HG03521 (cell line): ENCODE measurements around the gene DNAJC5G.
A peak's percentile ranks its signal among the peaks of the same experiment; 100 is the strongest.
"Not testable (repeated sequence)": the region's sequence is repeated elsewhere in the genome, so short reads cannot be mapped to it uniquely, and the experiment has no call there.

ENCODE experiments used
- ATAC-seq: cut with Tn5 transposase; IDR thresholded peaks from one replicate; pipeline ENCODE4 v1.9.1; 2021; ENCODE audit warnings: mild to moderate bottlenecking, moderate library complexity; ENCODE audit not compliant: unreplicated experiment

DNAJC5G gene

DNA sequence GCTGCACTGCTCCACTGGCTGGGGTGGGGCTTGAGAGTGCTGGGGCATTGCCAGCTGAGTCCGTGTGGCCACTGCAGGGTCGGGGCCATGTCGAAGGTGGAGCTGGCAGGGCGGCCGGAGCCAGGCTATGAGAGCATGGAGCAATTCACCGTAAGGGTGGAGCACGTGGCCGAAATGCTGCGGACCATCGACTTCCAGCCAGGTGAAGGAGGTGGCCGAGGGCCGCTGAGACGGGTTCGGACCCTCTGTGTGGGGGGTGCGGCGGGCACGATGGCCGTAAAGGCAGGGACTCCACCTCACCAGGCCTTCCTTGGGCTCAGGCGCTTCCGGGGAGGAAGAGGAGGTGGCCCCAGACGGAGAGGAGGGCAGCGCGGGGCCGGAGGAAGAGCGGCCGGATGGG, 30.9 kb downstream of the DNAJC5G start:
- no peak for ATAC-seq

GRCh38 chr2:27306573-27307286, 31.5 kb downstream of the DNAJC5G start:
- ATAC-seq: no peak

DNA sequence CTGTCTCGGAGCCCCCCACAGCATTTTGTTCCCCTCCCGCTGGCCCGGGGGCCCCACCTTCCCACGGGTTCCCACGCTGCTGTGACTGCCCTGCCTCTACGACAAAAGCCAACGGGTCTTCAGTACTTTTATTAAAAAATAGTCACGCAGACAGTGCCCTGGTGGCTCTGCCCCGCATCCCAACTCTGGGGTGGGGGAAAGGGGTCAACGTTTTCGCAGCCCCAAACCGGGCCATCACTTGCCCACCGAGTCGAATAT, 32.0 kb downstream of the DNAJC5G start:
- no peak for ATAC-seq

GRCh38 chr2:27307545-27308358, 32.5 kb downstream of the DNAJC5G start:
- ATAC-seq: no peak

- no peak for ATAC-seq
These were observed 33.2 kb downstream of the DNAJC5G start, which contains the start of gene UCN for GRCh38 chr2:27308359-27308881. Gene UCN, minus strand, starts transcription at chr2:27308445. Its CDS starts 550 bp downstream, at chr2:27307895.

- ATAC-seq: no peak
These were observed 34.4 kb downstream of the DNAJC5G start for GRCh38 chr2:27309651-27310050.

- ATAC-seq: no peak
These were observed 36.9 kb downstream of the DNAJC5G start for GRCh38 chr2:27312152-27312551.

- ATAC-seq: no peak
These were observed 38.8 kb downstream of the DNAJC5G start for GRCh38 chr2:27313882-27314645.

DNA sequence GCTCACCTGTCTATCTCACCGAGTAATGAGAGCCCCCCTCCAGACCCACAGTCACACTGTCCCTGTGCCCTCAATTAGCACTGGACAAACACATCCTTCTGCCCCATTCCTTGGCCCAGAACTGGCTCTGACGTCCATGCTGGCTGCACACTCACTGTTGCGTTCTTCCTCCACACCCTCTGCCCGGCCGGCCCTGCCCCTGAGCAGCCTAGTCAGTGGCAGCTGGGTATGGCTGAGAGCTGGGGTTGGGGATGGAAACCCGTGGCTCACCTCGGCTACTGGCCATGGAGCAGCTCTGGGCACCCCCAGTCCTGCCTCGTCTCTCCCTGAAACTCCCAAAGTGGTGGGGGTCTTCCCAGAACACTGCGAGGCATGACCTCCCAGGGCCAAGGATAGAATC, 39.5 kb downstream of the DNAJC5G start:
- ATAC-seq: no peak

- no peak for ATAC-seq
These were observed 39.9 kb downstream of the DNAJC5G start for GRCh38 chr2:27315122-27315521.

DNA sequence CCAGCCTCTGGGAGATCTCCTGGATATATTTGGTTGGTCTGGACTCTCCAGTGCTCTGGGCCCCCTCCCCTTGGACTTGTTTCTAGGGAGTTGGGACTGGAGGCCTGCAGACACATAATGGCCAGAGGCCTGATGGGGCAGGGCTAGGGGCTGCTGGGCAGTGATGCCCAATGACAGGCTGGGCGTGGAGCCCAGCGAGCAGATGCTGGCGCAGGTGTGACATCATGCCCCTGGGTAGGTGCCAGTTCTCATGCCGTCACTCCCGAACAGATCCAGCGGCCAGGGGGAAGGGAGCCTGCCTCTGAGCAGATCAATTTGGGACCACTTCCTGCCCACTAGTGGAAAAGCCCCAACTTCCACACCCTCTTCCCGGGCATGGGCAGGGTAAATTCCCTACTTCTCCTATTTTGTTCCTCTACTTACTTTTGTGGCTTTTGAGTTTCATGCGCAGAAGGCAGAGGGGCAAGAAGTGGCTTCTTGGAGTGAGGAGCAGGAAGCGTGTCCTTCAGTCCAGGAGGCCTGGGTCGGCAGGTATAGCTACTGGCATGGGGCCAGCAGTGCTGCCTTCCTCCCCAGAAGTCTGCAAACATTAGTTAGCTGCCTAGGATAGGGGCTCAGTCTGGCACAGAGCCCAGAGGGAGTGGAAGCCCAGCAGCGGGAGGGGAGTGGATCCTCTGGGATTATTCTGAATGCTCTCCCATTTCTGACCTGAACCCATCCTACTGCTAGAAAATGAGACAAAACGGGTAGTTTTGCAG, 41.6 kb downstream of the DNAJC5G start:
- no peak for ATAC-seq

DNA sequence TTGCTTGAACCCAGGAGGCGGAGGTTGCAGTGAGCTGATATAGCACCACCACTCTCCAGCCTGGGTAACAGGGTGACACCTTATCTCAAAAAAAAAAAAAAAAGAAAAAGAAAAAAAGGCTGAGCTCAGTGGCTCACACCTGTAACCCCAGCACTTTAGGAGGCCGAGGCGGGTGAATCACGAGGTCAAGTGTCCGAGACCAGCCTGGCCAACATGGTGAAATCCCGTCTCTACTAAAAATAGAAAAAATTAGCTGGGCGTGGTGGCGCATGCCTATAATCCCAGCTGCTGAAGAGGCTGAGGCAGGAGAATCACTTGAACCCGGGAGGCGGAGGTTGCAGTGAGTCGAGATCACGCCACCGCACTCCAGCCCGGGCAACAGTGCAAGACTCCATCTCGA, 44.6 kb downstream of the DNAJC5G start:
- ATAC-seq: not testable (repeated sequence)

GRCh38 chr2:27320958-27321543, 45.8 kb downstream of the DNAJC5G start:
- no peak for ATAC-seq

DNA sequence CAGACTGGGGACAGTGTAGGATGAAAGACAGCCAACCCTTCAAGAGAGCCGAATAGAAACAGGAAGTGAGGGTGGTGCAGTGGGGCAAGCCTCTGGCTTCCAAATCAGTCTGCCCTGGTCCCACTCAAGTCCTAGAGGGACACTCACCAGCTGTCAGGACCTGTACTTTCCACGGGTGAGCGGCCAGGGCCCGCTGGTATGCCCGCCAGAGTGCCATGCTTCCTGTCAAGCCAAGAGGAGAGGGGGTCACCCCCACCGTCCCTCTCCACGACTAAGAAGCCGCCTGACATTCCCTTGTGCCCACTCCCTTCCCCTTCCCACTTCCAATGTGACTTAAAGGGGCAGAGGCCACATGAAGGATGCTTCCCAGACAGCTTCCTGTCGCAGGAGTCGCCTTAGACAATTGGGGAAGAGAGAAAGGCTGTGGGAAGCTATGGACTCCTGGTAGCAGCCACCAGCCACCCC, 47.1 kb downstream of the DNAJC5G start:
- ATAC-seq: no peak

DNA sequence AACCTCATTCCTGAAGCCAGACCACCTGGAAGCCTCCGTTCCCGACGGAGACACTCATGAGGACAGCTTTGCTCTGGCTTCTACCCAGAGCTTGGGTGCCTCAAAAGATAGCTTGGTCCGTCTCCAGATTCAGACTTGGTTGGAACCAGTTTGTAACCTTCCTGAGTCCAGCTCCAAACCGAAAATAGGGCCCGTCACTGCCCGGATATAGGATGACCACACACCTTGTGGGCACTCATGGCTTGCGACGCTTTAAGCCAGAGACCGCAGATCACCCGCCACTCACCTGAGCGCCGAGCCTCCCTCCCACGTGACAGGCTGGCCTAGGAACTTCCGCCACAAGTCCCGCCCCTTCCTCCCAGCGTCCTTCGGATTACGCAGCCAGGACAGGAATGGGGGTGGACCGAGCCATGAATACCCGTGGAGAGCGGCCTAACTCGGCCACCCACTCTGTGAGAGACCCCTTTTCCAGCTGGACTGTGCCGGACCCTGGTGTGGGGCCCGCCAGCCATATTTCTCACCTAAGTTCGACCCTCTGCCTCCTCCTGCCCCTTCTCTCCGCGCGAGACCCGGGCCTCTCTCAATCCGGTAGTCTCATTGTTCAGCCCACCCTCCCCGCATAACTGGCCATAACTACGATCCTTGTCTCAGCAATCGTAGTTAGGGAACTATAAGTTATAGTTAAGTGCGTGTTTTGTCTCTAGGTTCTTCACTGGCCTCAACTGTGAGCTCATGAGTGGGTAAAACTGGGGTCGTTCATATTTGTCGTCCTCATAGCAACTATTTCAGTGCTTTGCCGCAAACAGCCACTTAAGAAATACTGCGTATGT, 47.7 kb downstream of the DNAJC5G start, which contains the start of gene MPV17:
MPV17 (minus strand) TSS at position 332 of the 830 bp plus-strand sequence. CDS start 580 bp downstream, outside the sequence.
- peak; percentile 80 for ATAC-seq

- ATAC-seq: no peak
These were observed 48.5 kb downstream of the DNAJC5G start for GRCh38 chr2:27323596-27324285.

- no peak for ATAC-seq
These were observed 49.5 kb downstream of the DNAJC5G start for GRCh38 chr2:27324720-27325119.
